Thyroid gland (tissue), 4 donors: ENCODE data around the gene CCDC154.

ENCODE experiments used
- CTCF ChIP-seq, 6 experiments: fragments of 200-600 bp in 3 of 6; fragments of 450-650 bp in 3 of 6; sonication (generic) in 3 of 6; IDR thresholded peaks; one replicate each; pipeline ENCODE4 v1.5.1; 2016 to 2019; ENCODE audit warnings: antibody characterized with exemption in 6 of 6, mild to moderate bottlenecking in 2 of 6, inconsistent platforms in 1 of 6, moderate library complexity in 1 of 6
- POLR2A ChIP-seq, 2 donors: fragments of 450-650 bp; IDR thresholded peaks; one replicate each; pipeline ENCODE4 v1.6.1; 2017; ENCODE audit warnings: antibody characterized with exemption in 2 of 2, mild to moderate bottlenecking in 2 of 2, moderate library complexity in 1 of 2

DNA sequence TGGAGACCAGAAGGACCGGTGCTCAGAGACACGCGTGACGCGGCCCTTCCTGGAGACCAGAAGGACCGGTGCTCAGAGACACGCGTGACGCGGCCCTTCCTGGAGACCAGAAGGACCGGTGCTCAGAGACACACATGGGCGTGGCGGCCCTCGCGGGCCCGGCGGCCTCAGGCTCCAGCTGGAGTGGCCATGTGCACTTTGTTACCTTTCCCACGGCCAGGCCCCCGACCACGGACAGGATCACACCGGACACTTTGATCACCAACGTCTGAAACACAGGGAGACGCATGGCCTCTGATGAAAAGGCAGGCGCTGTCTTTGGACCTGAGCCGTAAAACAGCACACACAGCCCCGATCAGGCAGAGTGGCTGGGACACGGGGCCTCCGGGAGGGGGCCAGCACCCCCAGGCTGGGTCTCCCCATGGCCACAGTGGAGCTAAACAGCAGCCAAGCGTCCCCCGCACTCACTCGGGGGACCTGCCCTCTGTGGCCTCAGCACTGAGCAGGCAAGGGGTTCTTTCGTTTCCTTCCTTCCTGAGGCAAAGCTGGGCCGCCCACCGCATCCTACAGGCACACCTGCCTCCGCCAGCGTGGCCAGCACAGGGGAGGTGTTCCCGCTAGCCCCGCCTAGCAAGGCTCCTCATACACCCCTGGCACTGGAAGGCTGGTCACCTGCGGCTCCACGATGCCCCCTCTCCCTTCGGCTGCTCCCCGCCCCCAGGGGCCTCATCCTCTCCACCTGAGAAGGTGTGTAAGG, 13.3 kb upstream of the CCDC154 start:
- no peak for TF ChIP-seq CTCF (IDR thresholded peaks at IDR 0.05)
- no peak for TF ChIP-seq POLR2A (IDR thresholded peaks at IDR 0.05)
